Measurements from ENCODE around the gene DIS3L2.
"Not testable (repeated sequence)": the region's sequence is repeated elsewhere in the genome, so short reads cannot be mapped to it uniquely, and the experiment has no call there.

The DIS3L2 gene

GRCh38 chr2:232328032-232328422 lies 366.5 kb downstream of the DIS3L2 start:
- DNase-seq = no peak

- no peak for DNase-seq
Observed at GRCh38 chr2:232328516-232329460, 367.3 kb downstream of the DIS3L2 start.

- no peak for DNase-seq
Observed at GRCh38 chr2:232329716-232330067, 368.2 kb downstream of the DIS3L2 start.

GRCh38 chr2:232330068-232330999 lies 368.8 kb downstream of the DIS3L2 start:
- no peak for DNase-seq

- DNase-seq = not testable (repeated sequence)
Observed at GRCh38 chr2:232331061-232331460, 369.5 kb downstream of the DIS3L2 start.

- not testable (repeated sequence) for DNase-seq
Observed at GRCh38 chr2:232331641-232332040, 370.1 kb downstream of the DIS3L2 start.

GRCh38 chr2:232332244-232332939 lies 370.9 kb downstream of the DIS3L2 start:
- not testable (repeated sequence) for DNase-seq

- DNase-seq = no peak
Observed at GRCh38 chr2:232332940-232333259, 371.4 kb downstream of the DIS3L2 start.

- no peak for DNase-seq
Observed at GRCh38 chr2:232333361-232334135, 372.0 kb downstream of the DIS3L2 start.

- not testable (repeated sequence) for DNase-seq
Observed at GRCh38 chr2:232334136-232334884, 372.8 kb downstream of the DIS3L2 start.

GRCh38 chr2:232334885-232335205 lies 373.3 kb downstream of the DIS3L2 start:
- not testable (repeated sequence) for DNase-seq

GRCh38 chr2:232335206-232335858 lies 373.8 kb downstream of the DIS3L2 start:
- DNase-seq = not testable (repeated sequence)

GRCh38 chr2:232335859-232336215 lies 374.3 kb downstream of the DIS3L2 start:
- DNase-seq = no peak

GRCh38 chr2:232336241-232336736 lies 374.8 kb downstream of the DIS3L2 start:
- no peak for DNase-seq

- no peak for DNase-seq
Observed at GRCh38 chr2:232336981-232337720, 375.6 kb downstream of the DIS3L2 start.

GRCh38 chr2:232338094-232338758 lies 376.7 kb downstream of the DIS3L2 start:
- DNase-seq = not testable (repeated sequence)

- DNase-seq = no peak
Observed at GRCh38 chr2:232338759-232339106, 377.2 kb downstream of the DIS3L2 start.

GRCh38 chr2:232339121-232340081 lies 377.9 kb downstream of the DIS3L2 start:
- DNase-seq = no peak

Data from AML-193 (cell line).